Middle frontal gyrus (tissue), 1 donor: ENCODE results near the gene UPK2.
"Not testable (repeated sequence)": the region's sequence is repeated elsewhere in the genome, so short reads cannot be mapped to it uniquely, and the experiment has no call there.

Experiments used
- DNase-seq: peaks from one replicate; pipeline ENCODE4 v3.0.0-alpha.2; 2015; ENCODE audit warnings: low spot score; ENCODE audit errors: extremely low spot score

The UPK2 gene

DNA sequence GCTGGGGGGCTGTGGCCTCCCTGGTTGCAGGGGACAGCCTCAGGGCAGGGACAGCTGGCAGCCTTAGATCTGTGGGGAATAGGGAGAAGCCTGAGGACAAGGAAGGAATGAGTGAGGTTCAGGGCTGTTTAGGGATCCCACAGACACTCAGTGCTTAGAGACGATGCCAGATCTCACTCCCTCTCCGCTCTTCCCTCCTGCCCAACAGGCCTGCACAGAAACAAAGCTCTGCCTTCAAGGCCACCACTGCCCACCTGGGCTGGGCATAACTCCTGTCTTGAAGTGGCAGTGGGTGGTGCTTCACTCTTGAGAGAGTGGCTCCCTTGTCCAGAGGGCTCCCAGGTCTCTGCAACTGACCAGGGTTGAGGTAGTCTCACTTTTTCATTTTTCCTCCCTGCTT is 28.7 kb downstream of the UPK2 start:
- DNase-seq = no peak

GRCh38 chr11:118988280-118988679 is 32.2 kb downstream of the UPK2 start:
- no peak for DNase-seq

- not testable (repeated sequence) for DNase-seq
Measured at GRCh38 chr11:118991486-118992038, 35.5 kb downstream of the UPK2 start.

DNA sequence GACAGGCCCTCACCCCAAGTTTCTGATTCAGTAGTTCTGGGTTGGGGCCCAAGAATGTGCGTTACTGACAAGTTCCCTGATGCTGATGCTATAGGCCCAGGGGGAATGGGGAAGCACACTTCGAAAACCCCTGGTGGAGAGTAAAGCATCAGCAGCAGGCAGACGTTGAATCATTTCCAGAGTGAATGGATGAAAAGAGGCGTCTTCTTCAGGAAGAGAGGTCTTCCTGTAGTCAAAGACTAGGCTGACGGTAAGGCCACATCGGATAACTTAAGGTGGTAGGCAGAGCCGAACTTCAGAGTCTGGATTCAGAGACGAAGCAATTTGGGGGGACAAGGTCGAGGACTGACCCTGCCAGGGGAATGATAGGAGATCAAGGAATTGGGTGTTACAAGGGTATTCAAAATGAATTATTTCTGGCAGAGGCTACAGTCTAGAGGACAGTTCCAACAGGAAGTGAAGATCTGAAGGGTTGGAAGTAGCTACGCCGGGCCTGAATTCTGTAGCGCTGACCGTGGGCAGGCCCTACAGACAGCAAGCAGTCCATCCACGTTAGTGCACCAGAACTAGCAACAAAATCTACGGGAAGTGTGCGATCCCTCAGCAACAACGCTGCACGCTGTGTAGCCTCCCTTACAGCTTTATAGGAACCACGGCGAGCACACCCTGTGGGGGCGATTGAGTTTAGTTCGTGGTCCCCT is 41.0 kb downstream of the UPK2 start:
- no peak for DNase-seq

GRCh38 chr11:118997627-118998387 is 41.7 kb downstream of the UPK2 start, which contains the start of gene CENATAC:
CENATAC (plus strand) TSS chr11:118998138; CDS start chr11:118998198, 60 bp downstream.
- DNase-seq = peak; percentile 95

DNA sequence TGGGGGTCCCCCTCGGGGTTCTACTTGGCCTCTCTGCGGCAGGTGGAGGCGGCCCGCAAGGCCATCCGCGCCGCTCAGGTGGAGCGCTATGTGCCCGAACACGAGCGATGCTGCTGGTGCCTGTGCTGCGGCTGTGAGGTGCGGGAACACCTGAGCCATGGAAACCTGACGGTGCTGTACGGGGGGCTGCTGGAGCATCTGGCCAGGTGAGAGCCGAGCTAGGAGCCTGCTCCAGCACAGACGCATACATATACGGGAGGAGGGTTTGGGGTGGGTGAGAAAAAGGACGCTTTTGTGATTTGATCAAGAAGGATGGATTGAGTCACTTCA is 42.3 kb downstream of the UPK2 start:
- no peak for DNase-seq

GRCh38 chr11:118998822-118999221 is 42.7 kb downstream of the UPK2 start:
- no peak for DNase-seq

- DNase-seq = no peak
Measured at GRCh38 chr11:119000906-119001305, 44.8 kb downstream of the UPK2 start.

DNA sequence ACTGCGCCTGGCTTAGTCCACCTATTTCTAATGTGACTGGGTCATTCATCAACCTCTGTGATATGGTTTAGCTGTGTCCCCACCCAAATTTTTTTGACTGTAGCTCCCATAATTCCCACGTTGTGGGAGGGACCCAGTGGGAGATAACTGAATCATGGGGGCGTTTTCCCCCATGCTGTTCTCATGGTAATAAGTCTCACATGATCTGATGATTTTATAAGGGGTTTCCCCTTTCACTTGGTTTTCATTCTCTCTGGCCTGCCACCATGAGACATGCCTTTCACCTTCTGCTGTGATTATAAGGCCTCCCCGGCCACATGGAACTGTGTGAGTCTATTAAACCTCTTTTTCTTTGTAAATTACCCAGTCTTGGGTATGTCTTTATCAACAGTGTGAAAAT is 50.6 kb downstream of the UPK2 start:
- no peak for DNase-seq
